Nephron progenitor cell (in vitro differentiated cells): ENCODE results near the gene GEMIN8.

ENCODE experiments used
- DNase-seq: peaks from one replicate; pipeline ENCODE4 v3.0.0; 2021
- H3K27ac Mint-ChIP-seq: 2 replicates; pipeline ENCODE4 v1.8.0; 2021; ENCODE audit warnings: mild to moderate bottlenecking, moderate library complexity, mixed read lengths
- H3K27me3 Mint-ChIP-seq: 2 replicates; pipeline ENCODE4 v1.8.0; 2021; ENCODE audit warnings: mild to moderate bottlenecking, low read depth, mixed read lengths; ENCODE audit not compliant: poor library complexity
- H3K36me3 Mint-ChIP-seq: 2 replicates; pipeline ENCODE4 v1.8.0; 2021; ENCODE audit warnings: low read depth, mixed read lengths
- H3K4me1 Mint-ChIP-seq: 2 replicates; pipeline ENCODE4 v1.8.0; 2021; ENCODE audit warnings: mixed read lengths
- H3K4me3 Mint-ChIP-seq: 2 replicates; pipeline ENCODE4 v1.8.0; 2021; ENCODE audit warnings: mild to moderate bottlenecking, moderate library complexity, mixed read lengths
- H3K9me3 Mint-ChIP-seq: 2 replicates; pipeline ENCODE4 v1.8.0; 2021; ENCODE audit warnings: mild to moderate bottlenecking, moderate library complexity, mixed read lengths
- CTCF ChIP-seq: fragments of 200-600 bp; sonication (generic); IDR thresholded peaks from 2 replicates; pipeline ENCODE4 v1.5.0; 2021; ENCODE audit warnings: antibody characterized with exemption

Gene GEMIN8

GRCh38 chrX:14015294-14015693 is 14.4 kb downstream of the GEMIN8 start:
- no peak for TF ChIP-seq CTCF
- H3K27ac Mint-ChIP-seq = no peak overlapping the region
- H3K27me3 Mint-ChIP-seq = peaks cover 8% of the 10 kb centered on the region
- H3K4me3 Mint-ChIP-seq = no peak overlapping the region
- H3K36me3 Mint-ChIP-seq = peaks cover 58% of the 10 kb centered on the region
- H3K4me1 Mint-ChIP-seq = peaks cover 5% of the 10 kb centered on the region
- no peak for DNase-seq
- peaks cover 32% of the 10 kb centered on the region for H3K9me3 Mint-ChIP-seq

GRCh38 chrX:14014526-14014925 is 15.2 kb downstream of the GEMIN8 start:
- no peak for DNase-seq
- Mint-ChIP-seq H3K36me3 (peaks cover 53% of the 10 kb centered on the region), H3K27me3 (peaks cover 8% of the 10 kb centered on the region), H3K9me3 (peaks cover 33% of the 10 kb centered on the region), H3K27ac (no peak overlapping the region), H3K4me1 (peaks cover 5% of the 10 kb centered on the region), H3K4me3 (no peak overlapping the region)
- TF ChIP-seq CTCF = no peak

- TF ChIP-seq CTCF = no peak
- H3K9me3 Mint-ChIP-seq = peaks cover 40% of the 10 kb centered on the region
- no peak for DNase-seq
- peaks cover 50% of the 10 kb centered on the region for H3K36me3 Mint-ChIP-seq
- no peak overlapping the region for H3K4me3 Mint-ChIP-seq
- H3K27me3 Mint-ChIP-seq = peaks cover 4% of the 10 kb centered on the region
- H3K27ac Mint-ChIP-seq = no peak overlapping the region
- H3K4me1 Mint-ChIP-seq = peaks cover 5% of the 10 kb centered on the region
Observed at GRCh38 chrX:14013054-14013453, 16.6 kb downstream of the GEMIN8 start.

GRCh38 chrX:14010566-14010965 is 19.1 kb downstream of the GEMIN8 start:
- Mint-ChIP-seq H3K27me3 (peaks cover 4% of the 10 kb centered on the region), H3K36me3 (peaks cover 54% of the 10 kb centered on the region), H3K4me1 (peaks cover 11% of the 10 kb centered on the region), H3K27ac (no peak overlapping the region), H3K4me3 (no peak overlapping the region), H3K9me3 (peaks cover 40% of the 10 kb centered on the region)
- TF ChIP-seq CTCF = no peak
- no peak for DNase-seq

- H3K9me3 Mint-ChIP-seq = peaks cover 43% of the 10 kb centered on the region
- H3K27ac Mint-ChIP-seq = peak overlapping the region; percentile 48
- no peaks in the 10 kb centered on the region for H3K27me3 Mint-ChIP-seq
- TF ChIP-seq CTCF = no peak
- H3K36me3 Mint-ChIP-seq = peaks cover 35% of the 10 kb centered on the region
- no peak for DNase-seq
- peaks cover 11% of the 10 kb centered on the region for H3K4me1 Mint-ChIP-seq
- no peak overlapping the region for H3K4me3 Mint-ChIP-seq
Observed at GRCh38 chrX:14006540-14006939, 23.2 kb downstream of the GEMIN8 start.

GRCh38 chrX:14003876-14004425 is 25.7 kb downstream of the GEMIN8 start:
- Mint-ChIP-seq H3K36me3 (peaks cover 33% of the 10 kb centered on the region), H3K4me1 (peaks cover 11% of the 10 kb centered on the region), H3K9me3 (peaks cover 51% of the 10 kb centered on the region), H3K27ac (no peak overlapping the region), H3K4me3 (no peak overlapping the region), H3K27me3 (no peaks in the 10 kb centered on the region)
- TF ChIP-seq CTCF = no peak
- no peak for DNase-seq
